ENCODE data around the gene DEPDC1. TPM values are rescaled to one million over a fixed set of nuclear protein-coding genes. Genes with fewer than 3 reads are reported as not detected.

The DEPDC1 gene
- total RNA-seq, 2 donors from 2014 or later, result not detected

DNA sequence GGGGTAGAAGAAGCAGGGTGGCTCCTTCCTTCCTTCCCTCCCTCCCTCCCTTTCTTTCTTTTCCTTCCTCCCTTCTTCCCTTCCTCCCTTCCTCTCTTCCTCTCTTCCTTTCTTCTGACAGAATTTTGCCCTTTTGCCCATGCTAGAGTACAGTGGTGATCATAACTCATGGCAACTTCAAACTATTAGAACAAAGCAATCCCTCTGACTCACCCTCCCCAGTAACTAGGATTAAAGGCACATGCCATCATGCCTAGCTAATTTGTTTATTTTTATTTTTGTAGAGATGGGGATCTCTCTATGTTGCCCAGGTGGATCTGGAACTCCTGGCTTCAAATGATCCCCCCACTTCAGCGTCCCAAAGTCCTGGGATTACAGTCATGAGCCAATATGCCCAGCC is 37.1 kb downstream of the DEPDC1 start:
- Histone ChIP-seq H3K4me3 (no peak overlapping the region), H3K36me3 (no peaks in the 10 kb centered on the region), H3K27ac (no peak overlapping the region), H3K4me1 (ENCODE audit: control insufficient read depth in 1 of 2, low read depth in 2 of 2) (no peaks in the 10 kb centered on the region), H3K9me3 (peaks cover 4% of the 10 kb centered on the region), H3K27me3 (replicated peaks; ENCODE audit: insufficient read depth) (no peaks in the 10 kb centered on the region)
- DNase-seq (ENCODE audit: low spot score) (no peak), ATAC-seq (ENCODE audit: insufficient number of reproducible peaks, low FRiP score, low read depth) (no peak)
- no peak for TF ChIP-seq CTCF (IDR thresholded peaks at IDR 0.05)

DNA sequence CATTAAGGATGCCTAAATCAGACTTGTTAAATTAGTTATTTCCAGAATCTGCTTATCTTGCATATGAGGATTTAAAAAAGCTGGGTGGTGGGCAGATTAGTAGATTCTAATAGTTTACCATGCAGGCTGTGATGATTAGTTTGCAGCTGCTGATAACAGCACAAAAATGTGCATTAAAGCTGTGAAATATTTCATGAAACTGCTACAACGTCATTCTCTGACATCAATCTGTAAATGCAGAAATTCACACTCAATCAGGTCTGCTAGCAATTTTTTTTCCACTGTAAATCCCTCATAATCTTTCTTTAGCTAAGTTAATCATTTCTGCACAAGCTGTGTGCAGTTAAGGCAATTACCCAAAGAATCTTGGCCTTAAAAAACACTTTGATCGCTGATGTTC is 37.8 kb downstream of the DEPDC1 start:
- TF ChIP-seq CTCF (IDR thresholded peaks at IDR 0.05), result no peak
- no peaks in the 10 kb centered on the region for H3K36me3 ChIP-seq
- ATAC-seq (ENCODE audit: insufficient number of reproducible peaks, low FRiP score, low read depth) (no peak), DNase-seq (ENCODE audit: low spot score) (no peak)
- no peaks in the 10 kb centered on the region for H3K27me3 ChIP-seq (replicated peaks; ENCODE audit: insufficient read depth)
- no peak overlapping the region for H3K27ac ChIP-seq
- H3K4me1 ChIP-seq (ENCODE audit: control insufficient read depth in 1 of 2, low read depth in 2 of 2), result no peaks in the 10 kb centered on the region
- H3K9me3 ChIP-seq, result peaks cover 4% of the 10 kb centered on the region
- no peak overlapping the region for H3K4me3 ChIP-seq

GRCh38 chr1:68456202-68456601 is 40.7 kb downstream of the DEPDC1 start:
- Histone ChIP-seq H3K9me3 (no peaks in the 10 kb centered on the region), H3K4me3 (no peak overlapping the region), H3K27ac (no peak overlapping the region), H3K27me3 (replicated peaks; ENCODE audit: insufficient read depth) (no peaks in the 10 kb centered on the region), H3K36me3 (no peaks in the 10 kb centered on the region), H3K4me1 (ENCODE audit: control insufficient read depth in 1 of 2, low read depth in 2 of 2) (no peaks in the 10 kb centered on the region)
- DNase-seq (ENCODE audit: low spot score) (no peak), ATAC-seq (ENCODE audit: insufficient number of reproducible peaks, low FRiP score, low read depth) (no peak)
- TF ChIP-seq CTCF (IDR thresholded peaks at IDR 0.05), result no peak

DNA sequence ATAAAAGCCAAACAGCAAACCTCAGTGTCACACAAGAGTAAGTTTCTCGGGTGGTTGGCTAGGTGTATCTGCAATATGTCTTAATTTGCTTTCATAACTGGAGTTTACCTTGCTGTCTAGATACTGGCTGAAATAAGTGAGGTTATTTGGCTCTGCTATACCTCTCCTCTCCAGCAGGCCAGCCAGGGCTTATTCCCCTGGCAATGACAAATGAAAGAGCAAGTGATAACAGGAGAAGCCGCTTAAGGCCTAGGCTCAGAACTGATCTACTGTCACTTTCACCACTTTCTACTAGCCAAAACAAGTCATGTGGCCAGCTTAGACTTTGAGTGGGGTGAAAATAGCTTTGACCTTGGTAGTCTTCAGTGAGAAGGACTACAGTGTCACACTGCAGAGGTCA is 42.3 kb downstream of the DEPDC1 start:
- Histone ChIP-seq H3K27ac (no peak overlapping the region), H3K27me3 (replicated peaks; ENCODE audit: insufficient read depth) (no peaks in the 10 kb centered on the region), H3K4me1 (ENCODE audit: control insufficient read depth in 1 of 2, low read depth in 2 of 2) (no peaks in the 10 kb centered on the region), H3K9me3 (no peaks in the 10 kb centered on the region), H3K4me3 (no peak overlapping the region), H3K36me3 (no peaks in the 10 kb centered on the region)
- DNase-seq (ENCODE audit: low spot score) (no peak), ATAC-seq (ENCODE audit: insufficient number of reproducible peaks, low FRiP score, low read depth) (no peak)
- TF ChIP-seq CTCF (IDR thresholded peaks at IDR 0.05), result no peak

DNA sequence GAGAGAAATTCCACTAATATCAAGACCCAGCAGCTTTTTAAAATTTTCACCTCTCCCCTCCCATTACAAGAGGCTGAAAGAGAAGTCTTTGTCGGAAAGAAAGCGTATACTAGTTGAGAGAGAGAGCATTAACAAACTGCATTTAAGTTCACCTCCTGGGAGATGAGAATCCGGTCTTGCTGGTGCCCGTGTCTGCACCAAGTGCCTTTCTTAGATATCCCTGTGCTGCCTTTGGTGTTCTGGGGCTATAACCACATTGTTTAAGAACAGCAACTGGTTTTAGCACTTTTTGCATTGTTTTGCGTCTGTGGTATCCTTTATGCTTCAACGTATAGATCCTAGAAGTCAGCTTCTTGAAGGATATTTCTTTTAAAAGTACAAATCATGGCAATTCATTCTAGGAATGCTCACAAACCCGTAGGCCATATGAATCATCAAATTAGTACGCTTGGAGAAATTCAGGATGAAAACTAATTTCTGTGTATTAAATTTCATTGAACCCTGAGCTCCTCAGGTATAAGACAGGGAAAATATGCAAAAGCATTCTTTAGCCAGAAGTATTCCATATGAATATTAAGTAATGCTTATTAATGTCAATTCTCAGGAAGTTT is 43.7 kb downstream of the DEPDC1 start:
- no peak for ATAC-seq (ENCODE audit: insufficient number of reproducible peaks, low FRiP score, low read depth)
- no peaks in the 10 kb centered on the region for H3K9me3 ChIP-seq
- TF ChIP-seq CTCF (IDR thresholded peaks at IDR 0.05), result no peak
- DNase-seq (ENCODE audit: low spot score), result no peak
- no peak overlapping the region for H3K27ac ChIP-seq
- no peaks in the 10 kb centered on the region for H3K36me3 ChIP-seq
- no peaks in the 10 kb centered on the region for H3K27me3 ChIP-seq (replicated peaks; ENCODE audit: insufficient read depth)
- H3K4me1 ChIP-seq (ENCODE audit: control insufficient read depth in 1 of 2, low read depth in 2 of 2), result no peaks in the 10 kb centered on the region
- H3K4me3 ChIP-seq, result no peak overlapping the region

Measured in thoracic aorta (tissue), 2 donors.